ENCODE results near the gene NUAK1. TPM values are rescaled to one million over a fixed set of nuclear protein-coding genes. Genes with fewer than 3 reads are reported as not detected.

NUAK1 gene
- total and polyA plus RNA-seq, 7 donors = 7.0 to 102 (median 21.8) TPM

DNA sequence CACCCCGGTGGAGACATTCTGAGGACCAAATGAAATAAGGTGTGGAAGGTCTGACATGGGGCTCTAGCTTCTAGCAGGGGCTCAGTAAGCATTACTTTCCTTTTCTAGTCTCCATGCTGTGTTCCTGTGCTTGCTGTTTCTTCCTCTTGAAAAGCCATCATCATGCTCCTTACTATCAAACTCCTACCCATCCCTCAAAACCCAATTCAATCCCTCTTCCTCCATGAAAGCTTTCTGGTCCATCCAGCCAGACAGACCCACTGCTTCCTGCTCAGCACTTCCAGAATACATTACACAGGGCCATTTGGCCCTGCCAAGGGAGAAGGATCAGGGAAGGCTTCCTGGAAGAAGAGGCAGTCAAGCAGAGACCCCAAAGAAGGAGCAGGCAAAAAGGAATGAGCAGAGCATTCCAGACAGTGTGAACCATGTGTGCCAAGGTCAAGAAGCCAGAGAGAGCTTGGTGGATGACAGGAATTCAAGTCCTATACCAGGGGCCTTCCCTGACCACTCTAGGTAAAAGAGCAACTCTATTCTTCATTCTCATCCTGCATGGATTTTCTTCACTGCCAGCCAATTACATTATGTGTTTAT lies 59.5 kb downstream of the NUAK1 start:
- whole genome bisulfite sequencing, 3 donors = 49 to 70% (median 56%) methylated on average over 1 of the region's 1 CpG
- H3K4me3 ChIP-seq = no peak overlapping the region
- H3K27ac ChIP-seq = no peak overlapping the region
- peaks cover 16% of the 10 kb centered on the region for H3K4me1 ChIP-seq
- no peaks in the 10 kb centered on the region for H3K9me3 ChIP-seq
- intact Hi-C loops (cut with DNase I) = loop anchor here in 1 of 2 donors (5.0 kb wide), 1 partner anchor 58 kb away; the partner anchor contains the start of gene NUAK1
- TF ChIP-seq, protein P1, sequence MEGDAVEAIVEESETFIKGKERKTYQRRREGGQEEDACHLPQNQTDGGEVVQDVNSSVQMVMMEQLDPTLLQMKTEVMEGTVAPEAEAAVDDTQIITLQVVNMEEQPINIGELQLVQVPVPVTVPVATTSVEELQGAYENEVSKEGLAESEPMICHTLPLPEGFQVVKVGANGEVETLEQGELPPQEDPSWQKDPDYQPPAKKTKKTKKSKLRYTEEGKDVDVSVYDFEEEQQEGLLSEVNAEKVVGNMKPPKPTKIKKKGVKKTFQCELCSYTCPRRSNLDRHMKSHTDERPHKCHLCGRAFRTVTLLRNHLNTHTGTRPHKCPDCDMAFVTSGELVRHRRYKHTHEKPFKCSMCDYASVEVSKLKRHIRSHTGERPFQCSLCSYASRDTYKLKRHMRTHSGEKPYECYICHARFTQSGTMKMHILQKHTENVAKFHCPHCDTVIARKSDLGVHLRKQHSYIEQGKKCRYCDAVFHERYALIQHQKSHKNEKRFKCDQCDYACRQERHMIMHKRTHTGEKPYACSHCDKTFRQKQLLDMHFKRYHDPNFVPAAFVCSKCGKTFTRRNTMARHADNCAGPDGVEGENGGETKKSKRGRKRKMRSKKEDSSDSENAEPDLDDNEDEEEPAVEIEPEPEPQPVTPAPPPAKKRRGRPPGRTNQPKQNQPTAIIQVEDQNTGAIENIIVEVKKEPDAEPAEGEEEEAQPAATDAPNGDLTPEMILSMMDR (IDR thresholded peaks at IDR 0.05) = no peak
- H3K27me3 ChIP-seq (ENCODE audit: insufficient read depth in 3 of 3, low read length in 2 of 3) = no peaks in the 10 kb centered on the region
- H3K36me3 ChIP-seq (ENCODE audit: insufficient read depth in 1 of 2, low read depth in 1 of 2) = peaks cover 3 to 41% of the 10 kb centered on the region in 2 donors
- DNase-seq (no peak), ATAC-seq (peak in 1 of 4 donors; percentile 5)

DNA sequence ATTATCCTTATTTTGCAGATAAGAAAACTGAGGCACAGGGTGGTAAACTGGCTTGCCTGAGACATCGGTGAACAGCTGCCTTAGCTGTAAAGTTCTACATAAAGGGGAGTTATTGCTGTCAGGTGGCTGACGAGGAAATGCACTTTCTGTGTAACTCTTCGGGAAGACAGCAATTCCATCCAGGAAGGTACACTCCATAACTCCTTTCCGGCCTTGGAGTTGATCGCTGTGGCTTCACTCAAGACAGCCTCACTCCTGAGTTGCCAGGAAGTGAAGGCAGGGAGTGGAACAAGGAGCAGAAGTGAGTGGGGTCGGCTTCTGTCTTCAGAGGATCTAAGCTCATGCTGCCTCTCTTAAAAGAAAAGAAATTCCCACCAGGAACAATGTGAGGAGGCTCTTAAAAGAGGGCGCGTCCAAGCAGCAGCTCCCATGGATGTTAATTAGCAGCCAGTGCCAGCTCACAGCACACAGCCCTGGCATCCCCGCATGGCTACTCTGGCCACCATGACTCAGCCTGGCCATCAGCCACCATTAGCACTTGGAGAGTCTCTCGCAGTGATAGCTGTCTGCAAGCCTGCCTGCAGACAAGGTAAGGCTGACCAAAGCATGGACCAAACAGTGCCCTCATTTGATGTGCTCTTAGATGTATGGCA lies 60.3 kb downstream of the NUAK1 start:
- DNase-seq (peak; percentile 78 to 92), ATAC-seq (peak; percentile 90 to 98 (median 96))
- Histone ChIP-seq H3K36me3 (ENCODE audit: insufficient read depth in 1 of 2, low read depth in 1 of 2) (peaks cover 3 to 34% of the 10 kb centered on the region in 2 donors), H3K27ac (no peak overlapping the region), H3K9me3 (no peaks in the 10 kb centered on the region), H3K4me3 (no peak overlapping the region), H3K4me1 (peaks cover 16% of the 10 kb centered on the region), H3K27me3 (ENCODE audit: insufficient read depth in 3 of 3, low read length in 2 of 3) (no peaks in the 10 kb centered on the region)
- WGBS, 3 donors = 46 to 54% (median 46%) methylated on average over 10 of the region's 10 CpGs
- intact Hi-C loops (cut with DNase I) = loop anchor here in 1 of 2 donors (5.0 kb wide), 1 partner anchor 59 kb away; the partner anchor contains the start of gene NUAK1
- TF ChIP-seq, protein P1 (IDR thresholded peaks at IDR 0.05) = no peak

DNA sequence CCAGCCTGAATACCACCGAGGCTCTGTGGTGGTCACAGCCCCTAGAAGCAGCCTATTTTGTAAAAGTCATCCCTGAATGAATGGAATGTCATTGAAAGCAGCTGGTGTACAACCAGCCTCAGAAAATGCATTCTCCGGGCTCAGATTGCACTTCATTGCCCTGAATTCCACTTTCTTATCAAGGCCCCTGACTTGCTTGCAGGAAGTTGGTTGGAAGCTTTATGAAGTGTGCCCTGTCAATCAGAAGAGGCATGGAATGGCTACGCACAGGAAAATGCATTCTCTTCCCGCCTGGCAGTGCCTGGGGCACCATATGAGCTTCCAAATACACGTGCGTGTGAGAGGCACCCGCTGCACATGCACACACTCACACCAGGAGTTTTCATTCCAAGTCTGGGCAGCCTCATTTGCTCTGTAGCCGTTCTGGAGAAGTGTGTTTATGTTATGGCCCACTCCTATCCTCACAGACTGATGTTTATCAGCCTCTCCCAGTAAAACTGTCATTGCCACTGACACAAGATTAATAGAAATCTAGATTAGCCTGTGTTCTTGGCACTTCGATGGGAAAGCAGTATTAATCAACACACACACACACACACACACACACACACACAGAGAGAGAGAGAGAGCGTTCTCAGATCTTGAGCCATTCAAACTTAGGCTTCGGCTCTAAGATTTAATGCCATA lies 63.9 kb downstream of the NUAK1 start:
- Histone ChIP-seq H3K27me3 (ENCODE audit: insufficient read depth in 3 of 3, low read length in 2 of 3) (no peaks in the 10 kb centered on the region), H3K4me3 (no peak overlapping the region), H3K27ac (no peak overlapping the region), H3K36me3 (ENCODE audit: insufficient read depth in 1 of 2, low read depth in 1 of 2) (peaks cover 0 to 29% of the 10 kb centered on the region in 2 donors), H3K4me1 (peaks cover 10% of the 10 kb centered on the region), H3K9me3 (no peaks in the 10 kb centered on the region)
- TF ChIP-seq, protein P1 (IDR thresholded peaks at IDR 0.05) = no peak
- intact Hi-C loops (cut with DNase I) = loop anchor here in 1 of 2 donors (5.0 kb wide), 1 partner anchor 62 kb away; the partner anchor contains the start of gene NUAK1
- ATAC-seq = no peak
- 69 to 76% (median 71%) methylated on average over 11 of the region's 11 CpGs for WGBS, 3 donors
- no peak for DNase-seq

DNA sequence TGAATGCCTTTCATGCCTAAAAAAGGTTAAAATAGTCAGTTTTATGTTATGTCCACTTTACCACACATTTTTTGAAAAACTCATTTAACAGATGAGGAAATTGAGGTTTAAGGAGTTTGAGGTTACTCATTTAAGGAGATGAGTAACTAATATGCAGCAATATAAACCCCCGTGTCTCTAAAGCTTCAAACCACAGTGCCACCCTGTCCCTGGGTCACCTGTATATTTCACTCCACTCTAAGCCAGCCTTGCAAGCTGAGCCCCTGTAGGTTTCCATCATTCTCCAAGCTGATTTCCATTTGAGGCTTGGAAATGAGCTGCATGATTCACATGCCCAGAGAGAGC lies 64.4 kb downstream of the NUAK1 start:
- intact Hi-C loops (cut with DNase I) = no loop called here
- no peaks in the 10 kb centered on the region for H3K9me3 ChIP-seq
- no peak overlapping the region for H3K27ac ChIP-seq
- H3K4me3 ChIP-seq = no peak overlapping the region
- WGBS, 3 donors = 81 to 88% (median 81%) methylated on average over 1 of the region's 1 CpG
- H3K4me1 ChIP-seq = peaks cover 10% of the 10 kb centered on the region
- no peaks in the 10 kb centered on the region for H3K27me3 ChIP-seq (ENCODE audit: insufficient read depth in 3 of 3, low read length in 2 of 3)
- no peak for ATAC-seq
- no peak for DNase-seq
- TF ChIP-seq, protein P1 (IDR thresholded peaks at IDR 0.05) = no peak
- peaks cover 0 to 34% of the 10 kb centered on the region in 2 donors for H3K36me3 ChIP-seq (ENCODE audit: insufficient read depth in 1 of 2, low read depth in 1 of 2)
